Measurements from ENCODE around the gene RDH8. TPM values are rescaled to one million over a fixed set of nuclear protein-coding genes. Genes with fewer than 3 reads are reported as not detected.

Gene RDH8
- total RNA-seq, 4 donors from 2014 or later = not detected

- Histone ChIP-seq H3K4me1 (no peaks in the 10 kb centered on the region), H3K36me3 (no peaks in the 10 kb centered on the region), H3K27me3 (peaks cover 0 to 11% (median 0%) of the 10 kb centered on the region in 3 donors), H3K9me3 (no peaks in the 10 kb centered on the region), H3K27ac (no peak overlapping the region), H3K4me3 (no peak overlapping the region)
- ATAC-seq = no peak
- TF ChIP-seq POLR2A (IDR thresholded peaks at IDR 0.05) (no peak), CTCF (IDR thresholded peaks at IDR 0.05 in 4 of 5, conservative IDR thresholded peaks at IDR 0.05 in 1 of 5) (no peak)
- no peak for DNase-seq
- in situ Hi-C loops (cut with MboI; ENCODE audit: low sequenced_read_pairs in 4 of 4) = no loop called here
- intact Hi-C loops (cut with DNase I; ENCODE audit: low total_unique reads) = no loop called here
These were observed 54.9 kb downstream of the RDH8 start for GRCh38 chr19:10068205-10068604.

GRCh38 chr19:10069046-10069445 is 55.8 kb downstream of the RDH8 start:
- in situ Hi-C loops (cut with MboI; ENCODE audit: low sequenced_read_pairs in 4 of 4) = no loop called here
- TF ChIP-seq CTCF (IDR thresholded peaks at IDR 0.05 in 4 of 5, conservative IDR thresholded peaks at IDR 0.05 in 1 of 5) (no peak), POLR2A (IDR thresholded peaks at IDR 0.05) (no peak)

DNA sequence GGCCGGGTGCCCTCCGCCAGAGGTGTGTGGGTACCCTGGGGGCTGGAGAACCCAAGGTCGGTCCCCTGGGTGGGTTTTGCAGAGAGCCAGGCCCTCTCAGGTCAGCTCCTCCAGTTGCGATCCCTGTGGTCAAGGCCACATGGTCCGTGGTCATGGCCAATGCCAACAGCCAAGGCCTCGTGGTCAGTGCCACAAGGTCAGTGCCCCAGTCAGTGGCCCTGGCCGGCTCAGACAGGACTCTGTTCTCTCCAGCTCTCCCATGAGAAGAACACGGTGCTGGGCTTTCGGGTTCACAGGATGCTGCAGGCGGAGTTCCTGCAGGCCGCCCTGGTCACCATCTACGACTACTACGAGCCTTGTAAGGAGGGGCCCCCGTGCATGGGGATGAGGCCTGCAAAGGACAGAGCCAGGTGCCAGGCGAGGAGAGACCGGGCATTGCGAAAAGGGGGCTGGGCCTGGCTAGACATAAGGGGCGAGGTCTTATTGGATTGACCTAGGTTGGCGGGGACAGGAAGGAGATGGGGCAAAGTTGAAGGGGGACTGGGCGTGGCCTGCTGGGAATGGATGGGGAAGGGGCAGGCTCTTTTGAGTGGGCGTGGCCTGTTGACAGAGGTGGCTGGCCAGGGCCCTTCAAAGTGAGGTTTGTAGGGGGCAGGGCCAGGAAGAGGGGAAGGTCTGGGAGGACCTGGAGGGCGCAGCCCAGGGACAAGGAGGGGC is 57.6 kb downstream of the RDH8 start:
- in situ Hi-C loops (cut with MboI; ENCODE audit: low sequenced_read_pairs in 4 of 4) = no loop called here
- DNase-seq = no peak
- peaks cover 0 to 6% (median 0%) of the 10 kb centered on the region in 3 donors for H3K27me3 ChIP-seq
- H3K36me3 ChIP-seq = no peaks in the 10 kb centered on the region
- intact Hi-C loops (cut with DNase I; ENCODE audit: low total_unique reads) = no loop called here
- TF ChIP-seq POLR2A (IDR thresholded peaks at IDR 0.05) (no peak), CTCF (IDR thresholded peaks at IDR 0.05 in 4 of 5, conservative IDR thresholded peaks at IDR 0.05 in 1 of 5) (no peak)
- no peak for ATAC-seq
- no peaks in the 10 kb centered on the region for H3K4me1 ChIP-seq
- H3K27ac ChIP-seq = no peak overlapping the region
- no peak overlapping the region for H3K4me3 ChIP-seq
- H3K9me3 ChIP-seq = no peaks in the 10 kb centered on the region

More at GRCh38 chr19:10069046-10069445, 55.8 kb downstream of the RDH8 start:
- intact Hi-C loops (cut with DNase I; ENCODE audit: low total_unique reads) = no loop called here
- Histone ChIP-seq H3K27me3 (peaks cover 0 to 11% (median 0%) of the 10 kb centered on the region in 3 donors), H3K4me1 (no peaks in the 10 kb centered on the region), H3K27ac (no peak overlapping the region), H3K36me3 (no peaks in the 10 kb centered on the region), H3K9me3 (no peaks in the 10 kb centered on the region), H3K4me3 (no peak overlapping the region)
- DNase-seq (no peak), ATAC-seq (no peak)

Small RNAs within 50 kb of the gene (microRNA-seq; reads per million reads assigned to microRNA genes)
- gene MIR5589 (ENCODE audit: borderline replicate concordance in 2 of 2) = 0 reads per million in 2 donors

Other genes starting within 250 kb of the RDH8 start
- 1 to 10 TPM in 3 of 4 donors, under 1 TPM in 1; 0.63 to 5.0 (median 2.1) TPM for gene ZNF846, start 244.7 kb upstream of the RDH8 start, total RNA-seq
- gene FBXL12, start 194.4 kb upstream of the RDH8 start, total RNA-seq = 10 to 100 TPM in 3 of 4 donors, 1 to 10 TPM in 1; 7.6 to 28.4 (median 15.1) TPM
- 100 to 1,000 TPM; 388 to 612 (median 544) TPM for gene UBL5, start 185.6 kb upstream of the RDH8 start, total RNA-seq
- 100 to 1,000 TPM in 2 of 4 donors, 10 to 100 TPM in 2; 83.9 to 111 (median 93.4) TPM for gene PIN1, start 178.2 kb upstream of the RDH8 start, total RNA-seq
- gene OLFM2, start 77.0 kb upstream of the RDH8 start, total RNA-seq = under 1 TPM in 2 of 4 donors, not detected in 2; 0.25 to 0.78 TPM
- gene COL5A3, start 3.0 kb upstream of the RDH8 start, total RNA-seq = 1 to 10 TPM; 5.7 to 9.8 (median 6.6) TPM
- 10 to 100 TPM in 1 of 4 donors, 1 to 10 TPM in 3; 2.2 to 11.2 (median 2.8) TPM for gene SHFL, start 72.8 kb downstream of the RDH8 start, total RNA-seq
- 1 to 10 TPM in 1 of 4 donors, not detected in 3; 4.0 TPM for gene ANGPTL6, start 89.2 kb downstream of the RDH8 start, total RNA-seq
- 10 to 100 TPM; 30.5 to 42.3 (median 36.7) TPM for gene PPAN, start 92.9 kb downstream of the RDH8 start, total RNA-seq
- gene P2RY11, start 98.2 kb downstream of the RDH8 start, total RNA-seq = 1 to 10 TPM in 3 of 4 donors, not detected in 1; 2.4 to 4.3 (median 3.9) TPM
- 100 to 1,000 TPM; 321 to 516 (median 354) TPM for gene EIF3G, start 106.4 kb downstream of the RDH8 start, total RNA-seq
- gene DNMT1, start 181.5 kb downstream of the RDH8 start, total RNA-seq = 10 to 100 TPM; 11.5 to 43.0 (median 17.7) TPM
- gene S1PR2, start 217.8 kb downstream of the RDH8 start, total RNA-seq = 1 to 10 TPM in 2 of 4 donors, under 1 TPM in 2; 0.56 to 2.2 (median 1.1) TPM
- 100 to 1,000 TPM in 1 of 4 donors, 10 to 100 TPM in 3; 68.3 to 112 (median 84.4) TPM for gene MRPL4, start 238.7 kb downstream of the RDH8 start, total RNA-seq

All from gastrocnemius medialis (tissue), 4 donors.